GM12801 (cell line): ENCODE measurements around the gene PRR15L.

Experiments used
- TF ChIP-seq, protein P1 (sequence below): IDR thresholded peaks from one replicate; pipeline ENCODE4 v1.5.1; 2011; ENCODE audit warnings: control low read depth; ENCODE audit not compliant: insufficient read length; ENCODE audit errors: extremely low read depth

PRR15L gene

GRCh38 chr17:47957591-47958490, at the start of gene PRR15L:
TSS of gene PRR15L (minus strand) at chr17:47957883. CDS start at chr17:47953234, 4,649 bp downstream.
- TF ChIP-seq, protein P1, sequence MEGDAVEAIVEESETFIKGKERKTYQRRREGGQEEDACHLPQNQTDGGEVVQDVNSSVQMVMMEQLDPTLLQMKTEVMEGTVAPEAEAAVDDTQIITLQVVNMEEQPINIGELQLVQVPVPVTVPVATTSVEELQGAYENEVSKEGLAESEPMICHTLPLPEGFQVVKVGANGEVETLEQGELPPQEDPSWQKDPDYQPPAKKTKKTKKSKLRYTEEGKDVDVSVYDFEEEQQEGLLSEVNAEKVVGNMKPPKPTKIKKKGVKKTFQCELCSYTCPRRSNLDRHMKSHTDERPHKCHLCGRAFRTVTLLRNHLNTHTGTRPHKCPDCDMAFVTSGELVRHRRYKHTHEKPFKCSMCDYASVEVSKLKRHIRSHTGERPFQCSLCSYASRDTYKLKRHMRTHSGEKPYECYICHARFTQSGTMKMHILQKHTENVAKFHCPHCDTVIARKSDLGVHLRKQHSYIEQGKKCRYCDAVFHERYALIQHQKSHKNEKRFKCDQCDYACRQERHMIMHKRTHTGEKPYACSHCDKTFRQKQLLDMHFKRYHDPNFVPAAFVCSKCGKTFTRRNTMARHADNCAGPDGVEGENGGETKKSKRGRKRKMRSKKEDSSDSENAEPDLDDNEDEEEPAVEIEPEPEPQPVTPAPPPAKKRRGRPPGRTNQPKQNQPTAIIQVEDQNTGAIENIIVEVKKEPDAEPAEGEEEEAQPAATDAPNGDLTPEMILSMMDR = no peak

DNA sequence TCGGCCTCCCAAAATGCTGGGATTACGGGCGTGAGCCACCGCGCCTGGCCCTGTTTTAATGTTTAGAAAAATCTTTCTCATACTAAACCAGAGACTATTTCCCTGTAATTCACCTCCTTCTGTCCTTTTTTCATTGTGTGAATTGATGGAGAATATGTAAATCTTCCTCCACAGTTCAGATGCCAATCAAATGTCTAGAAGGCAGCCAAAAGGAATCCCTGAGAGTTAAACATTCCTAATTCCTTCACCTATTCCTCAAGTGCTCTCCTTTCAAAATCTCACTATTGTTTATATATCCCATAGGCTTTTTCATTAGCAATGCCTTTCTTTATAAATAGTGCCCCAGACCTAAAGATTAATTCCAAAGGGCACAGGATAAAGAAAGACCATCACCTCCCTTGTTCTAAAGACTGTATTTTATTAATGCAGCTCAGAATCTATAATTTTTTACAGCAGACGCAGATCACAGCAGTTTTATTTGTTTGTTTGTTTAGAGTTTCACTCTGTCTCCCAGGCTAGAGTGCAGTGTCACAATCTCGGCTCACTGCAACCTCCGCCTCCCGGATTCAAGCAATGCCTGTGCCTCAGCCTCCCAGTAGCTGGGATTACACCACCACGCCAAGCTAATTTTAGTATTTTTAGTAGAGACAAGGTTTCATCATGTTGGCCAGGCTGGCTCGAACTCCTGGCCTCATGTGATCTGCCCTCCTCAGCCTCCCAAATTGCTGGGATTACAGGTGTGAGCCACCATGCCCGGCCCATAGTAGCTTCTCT, 49.4 kb upstream of the PRR15L start:
- TF ChIP-seq, protein P1 = no peak

GRCh38 chr17:48004983-48005382, 47.3 kb upstream of the PRR15L start:
- TF ChIP-seq, protein P1 = no peak

DNA sequence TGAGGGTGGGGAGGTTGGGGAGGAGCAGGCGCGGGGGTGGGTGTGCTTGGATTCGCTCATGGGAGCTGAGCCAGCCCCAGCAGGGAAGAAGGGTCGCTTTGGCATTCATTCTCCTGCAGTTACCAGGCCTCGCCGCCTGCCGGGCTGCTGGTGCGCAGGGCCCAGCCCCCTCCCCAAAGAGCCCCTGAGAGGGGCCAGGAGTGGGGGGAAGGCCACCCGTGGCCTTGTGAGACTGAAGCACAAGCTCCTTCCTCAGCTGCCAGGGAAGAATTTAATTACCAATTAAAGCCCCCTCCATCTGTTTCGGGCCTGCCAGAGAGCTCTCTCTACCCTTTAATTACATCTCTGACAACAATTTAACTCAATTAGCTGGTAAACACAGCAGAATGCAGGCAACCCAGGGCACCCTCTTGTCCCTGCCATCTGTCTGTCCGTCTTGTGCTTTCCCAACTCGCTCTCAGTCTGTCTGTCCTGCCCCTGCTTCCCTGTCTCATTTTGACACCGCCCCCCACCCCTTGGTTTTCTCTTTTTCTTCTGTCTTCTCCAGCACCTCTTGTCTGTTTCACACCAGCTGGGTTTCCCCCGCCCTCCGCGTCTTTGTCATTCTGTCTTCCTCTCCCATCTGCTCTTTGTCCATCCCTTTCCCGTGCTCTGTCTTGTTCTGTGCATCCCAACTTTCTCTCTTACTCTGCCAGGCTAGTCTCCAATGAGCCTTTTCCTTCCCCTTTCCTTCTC, 45.9 kb upstream of the PRR15L start:
- TF ChIP-seq, protein P1 = no peak

GRCh38 chr17:48002916-48003416, 45.3 kb upstream of the PRR15L start:
- TF ChIP-seq, protein P1 = no peak

DNA sequence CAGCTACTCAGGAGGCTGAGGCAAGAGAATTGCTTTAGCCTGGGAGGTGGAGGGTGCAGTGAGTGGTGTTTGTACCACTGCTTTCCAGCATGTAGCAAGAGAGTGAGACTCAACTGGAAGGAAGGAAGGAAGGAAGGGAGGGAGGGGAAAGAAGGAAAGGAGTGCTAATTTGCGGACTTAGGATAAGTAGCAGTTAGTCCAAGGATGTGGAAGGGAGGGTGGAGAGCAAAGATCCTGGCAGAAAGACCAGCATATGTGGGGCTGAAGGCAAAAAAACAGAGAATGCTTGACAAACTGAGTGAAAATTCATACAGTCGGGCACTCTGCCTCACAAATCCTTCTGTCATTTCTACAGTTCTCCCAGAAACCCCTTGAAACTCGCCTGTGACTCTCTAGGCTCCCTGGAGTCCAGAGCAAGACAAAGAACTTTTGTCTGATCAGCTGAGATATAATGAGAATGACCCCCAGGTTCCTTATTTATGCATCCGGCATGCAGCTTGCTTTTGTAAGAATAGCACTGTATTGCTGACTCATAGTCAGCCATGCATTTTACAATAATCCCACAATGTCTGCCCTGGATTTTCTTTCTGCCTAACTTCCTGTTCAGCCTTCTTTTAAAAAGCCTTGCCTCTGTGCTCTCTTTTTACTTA, 44.7 kb upstream of the PRR15L start:
- TF ChIP-seq, protein P1 = no peak
